Measurements from ENCODE around the gene ACTL6A. TPM values are rescaled to one million over a fixed set of nuclear protein-coding genes. Genes with fewer than 3 reads are reported as not detected.

Gene ACTL6A
- total and polyA plus RNA-seq, 4 experiments from 2014 or later: 52.9 to 63.0 (median 59.7) TPM

DNA sequence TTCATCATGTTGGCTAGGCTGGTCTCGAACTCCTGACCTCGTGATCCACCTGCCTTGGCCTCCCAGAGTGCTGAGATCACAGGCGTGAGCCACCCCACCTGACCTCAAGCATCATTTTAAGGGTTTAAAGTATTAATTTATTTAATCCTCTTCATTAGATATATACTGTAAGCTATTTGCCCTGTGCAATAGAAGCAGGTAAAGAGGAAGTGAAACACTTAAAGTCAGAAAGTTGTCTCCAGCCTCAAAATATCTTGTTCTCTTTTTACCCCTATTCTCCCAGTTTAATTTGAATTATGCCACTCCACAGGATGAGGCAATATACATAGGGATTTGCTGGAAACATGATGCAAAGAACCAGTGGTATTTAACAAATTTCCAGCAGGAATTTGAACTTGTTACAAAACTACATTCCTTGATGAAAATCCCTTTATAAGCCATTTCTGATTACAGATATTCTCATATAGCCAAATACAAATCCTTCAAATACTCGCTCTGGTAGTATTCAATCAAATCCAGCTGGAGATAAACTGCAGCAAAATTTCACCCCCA is 43.9 kb downstream of the ACTL6A start:
- Mint-ChIP-seq H3K27me3 (no peaks in the 10 kb centered on the region), H3K9me3 (peaks cover 0 to 2% (median 0%) of the 10 kb centered on the region in 8 donors), H3K4me3 (peak overlapping the region in 5 of 8 donors; percentile 46 to 61 (median 54)), H3K4me1 (peaks cover 29 to 57% (median 45%) of the 10 kb centered on the region in 4 donors), H3K27ac (peak overlapping the region in 5 of 7 donors; percentile 4 to 97 (median 42)), H3K36me3 (peaks cover 6 to 27% of the 10 kb centered on the region in 2 donors)
- ChIA-PET CTCF (ENCODE audit: partially characterized antibody) (no interaction called here), POLR2A (ENCODE audit: partially characterized antibody) (no interaction called here)
- Histone ChIP-seq H3K27ac (ENCODE audit: low read depth, low read length) (no peak overlapping the region), H3K4me3 (ENCODE audit: low read length in 2 of 2) (no peak overlapping the region), H3K27me3 (ENCODE audit: insufficient read depth, low read length) (no peaks in the 10 kb centered on the region), H3K9me3 (ENCODE audit: control insufficient read depth in 1 of 2, low read length in 2 of 2) (no peaks in the 10 kb centered on the region), H3K4me1 (ENCODE audit: insufficient read depth, low read length) (peaks cover 39% of the 10 kb centered on the region), H3K36me3 (ENCODE audit: insufficient read depth, low read length) (peaks cover 4% of the 10 kb centered on the region)
- intact Hi-C loops (cut with micrococcal nuclease): loop anchor here (10.0 kb wide), 1 partner anchor 1308 kb away; the partner anchor contains the start of gene FXR1
- no peak for DNase-seq

DNA sequence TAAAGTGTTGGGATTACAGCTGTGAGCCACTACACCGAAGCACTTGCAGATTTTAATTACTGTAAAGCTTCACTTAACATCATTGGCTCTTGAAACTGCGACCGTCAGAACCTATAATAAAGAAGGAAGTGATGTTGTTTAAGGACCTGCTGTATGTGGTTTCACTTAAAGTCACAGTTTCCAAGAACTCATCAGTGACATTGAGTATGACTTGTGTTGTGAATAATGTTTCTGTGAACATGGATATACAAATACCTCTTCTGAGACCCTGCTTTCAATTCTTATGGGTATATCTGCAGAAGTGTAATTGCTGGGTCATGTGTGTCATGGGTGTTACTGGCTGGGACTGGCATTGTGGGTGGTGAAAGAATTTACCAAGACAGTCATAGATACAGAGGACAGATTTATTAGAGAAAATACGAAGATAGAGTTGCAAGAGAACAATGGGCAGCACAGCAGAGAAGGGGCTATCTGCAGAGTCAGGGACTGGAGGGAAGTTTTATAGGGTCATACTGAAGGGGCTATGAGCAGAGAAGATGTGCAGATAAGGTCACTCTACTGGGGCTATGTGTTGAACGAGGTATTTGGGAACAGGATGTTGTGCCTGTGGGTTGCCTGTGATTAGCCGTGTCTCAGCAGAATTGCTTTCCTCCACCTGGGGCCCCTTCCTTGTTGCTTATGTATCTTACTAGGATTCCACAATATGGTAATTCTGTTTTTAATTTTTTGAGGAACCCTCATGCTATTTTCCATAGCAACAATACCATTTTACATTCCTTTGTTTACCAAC is 46.4 kb downstream of the ACTL6A start:
- Histone ChIP-seq H3K4me1 (ENCODE audit: insufficient read depth, low read length) (peaks cover 26% of the 10 kb centered on the region), H3K36me3 (ENCODE audit: insufficient read depth, low read length) (no peaks in the 10 kb centered on the region), H3K9me3 (ENCODE audit: control insufficient read depth in 1 of 2, low read length in 2 of 2) (no peaks in the 10 kb centered on the region), H3K4me3 (ENCODE audit: low read length in 2 of 2) (no peak overlapping the region), H3K27ac (ENCODE audit: low read depth, low read length) (peak overlapping the region; percentile 44), H3K27me3 (ENCODE audit: insufficient read depth, low read length) (no peaks in the 10 kb centered on the region)
- DNase-seq: peak; percentile 6 to 36 (median 26)
- peaks cover 29 to 57% (median 43%) of the 10 kb centered on the region in 4 donors for H3K4me1 Mint-ChIP-seq
- ChIA-PET CTCF (ENCODE audit: partially characterized antibody) (no interaction called here), POLR2A (ENCODE audit: partially characterized antibody) (no interaction called here)
- H3K27me3 Mint-ChIP-seq: no peaks in the 10 kb centered on the region
- peaks cover 6 to 23% of the 10 kb centered on the region in 2 donors for H3K36me3 Mint-ChIP-seq
- H3K4me3 Mint-ChIP-seq: peak overlapping the region; percentile 13 to 62 (median 48)
- peaks cover 0 to 2% (median 0%) of the 10 kb centered on the region in 8 donors for H3K9me3 Mint-ChIP-seq
- intact Hi-C loops (cut with micrococcal nuclease): loop anchor here (10.0 kb wide), 1 partner anchor 1306 kb away; the partner anchor contains the start of gene FXR1
- H3K27ac Mint-ChIP-seq: peak overlapping the region; percentile 73 to 93 (median 78)

DNA sequence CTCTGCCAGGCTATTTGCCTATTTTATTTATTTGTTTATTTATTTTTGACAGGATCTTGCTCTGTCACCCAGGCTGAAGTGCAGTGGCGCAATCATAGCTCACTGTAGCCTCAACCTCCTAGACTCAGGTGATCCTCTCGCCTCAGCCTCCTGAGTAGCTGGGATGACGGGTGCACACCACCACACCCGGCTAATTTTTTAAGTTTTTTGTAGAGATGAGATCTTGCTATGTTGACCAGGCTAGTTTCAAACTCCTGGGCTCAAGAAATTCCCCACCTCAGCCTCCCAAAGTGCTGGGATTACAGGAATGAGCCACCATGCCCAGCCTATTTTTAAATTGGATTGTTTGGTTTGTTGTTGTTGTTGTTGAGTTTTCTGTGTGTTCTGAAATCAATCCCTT is 47.3 kb downstream of the ACTL6A start:
- peaks cover 24% of the 10 kb centered on the region for H3K4me1 ChIP-seq (ENCODE audit: insufficient read depth, low read length)
- intact Hi-C loops (cut with micrococcal nuclease): no loop called here
- H3K4me1 Mint-ChIP-seq: peaks cover 23 to 48% (median 36%) of the 10 kb centered on the region in 4 donors
- no peaks in the 10 kb centered on the region for H3K27me3 ChIP-seq (ENCODE audit: insufficient read depth, low read length)
- no peaks in the 10 kb centered on the region for H3K27me3 Mint-ChIP-seq
- POLR2A ChIA-PET (ENCODE audit: partially characterized antibody): no interaction called here
- peaks cover 0 to 2% (median 0%) of the 10 kb centered on the region in 8 donors for H3K9me3 Mint-ChIP-seq
- CTCF ChIA-PET (ENCODE audit: partially characterized antibody): no interaction called here
- no peak overlapping the region for H3K4me3 ChIP-seq (ENCODE audit: low read length in 2 of 2)
- H3K36me3 ChIP-seq (ENCODE audit: insufficient read depth, low read length): no peaks in the 10 kb centered on the region
- H3K27ac ChIP-seq (ENCODE audit: low read depth, low read length): no peak overlapping the region
- no peaks in the 10 kb centered on the region for H3K9me3 ChIP-seq (ENCODE audit: control insufficient read depth in 1 of 2, low read length in 2 of 2)
- DNase-seq: no peak
- H3K4me3 Mint-ChIP-seq: no peak overlapping the region
- H3K36me3 Mint-ChIP-seq: peaks cover 6 to 14% of the 10 kb centered on the region in 2 donors
- peak overlapping the region in 1 of 7 donors; percentile 46 for H3K27ac Mint-ChIP-seq

DNA sequence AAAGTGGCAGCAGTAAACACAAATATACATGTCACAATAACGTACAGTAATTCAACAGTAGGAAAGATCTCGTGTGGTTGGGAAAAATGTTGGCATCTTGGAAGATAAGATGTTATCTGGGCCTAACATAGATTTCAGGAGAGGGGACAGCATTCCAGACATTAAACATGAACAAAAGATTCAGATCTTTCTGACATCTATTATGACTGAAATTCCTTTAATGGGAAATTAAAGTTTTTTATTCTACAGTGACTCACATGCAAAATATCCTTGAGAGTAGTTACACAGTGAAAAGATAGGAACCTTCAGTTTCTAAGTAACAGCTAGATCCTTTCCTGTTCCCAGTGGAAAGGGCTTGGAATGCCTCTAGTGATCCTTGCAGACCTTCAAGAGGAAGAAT is 51.1 kb downstream of the ACTL6A start:
- peaks cover 8% of the 10 kb centered on the region for H3K4me1 ChIP-seq (ENCODE audit: insufficient read depth, low read length)
- ChIA-PET CTCF (ENCODE audit: partially characterized antibody) (no interaction called here), POLR2A (ENCODE audit: partially characterized antibody) (no interaction called here)
- peak overlapping the region in 1 of 7 donors; percentile 30 for H3K27ac Mint-ChIP-seq
- intact Hi-C loops (cut with micrococcal nuclease): no loop called here
- peaks cover 17 to 22% (median 18%) of the 10 kb centered on the region in 4 donors for H3K4me1 Mint-ChIP-seq
- H3K4me3 Mint-ChIP-seq: no peak overlapping the region
- no peaks in the 10 kb centered on the region for H3K27me3 ChIP-seq (ENCODE audit: insufficient read depth, low read length)
- H3K4me3 ChIP-seq (ENCODE audit: low read length in 2 of 2): no peak overlapping the region
- no peaks in the 10 kb centered on the region for H3K27me3 Mint-ChIP-seq
- H3K27ac ChIP-seq (ENCODE audit: low read depth, low read length): no peak overlapping the region
- peaks cover 3% of the 10 kb centered on the region for H3K36me3 ChIP-seq (ENCODE audit: insufficient read depth, low read length)
- peaks cover 16 to 19% of the 10 kb centered on the region in 2 donors for H3K36me3 Mint-ChIP-seq
- H3K9me3 ChIP-seq (ENCODE audit: control insufficient read depth in 1 of 2, low read length in 2 of 2): no peaks in the 10 kb centered on the region
- peaks cover 0 to 2% (median 0%) of the 10 kb centered on the region in 8 donors for H3K9me3 Mint-ChIP-seq
- no peak for DNase-seq

DNA sequence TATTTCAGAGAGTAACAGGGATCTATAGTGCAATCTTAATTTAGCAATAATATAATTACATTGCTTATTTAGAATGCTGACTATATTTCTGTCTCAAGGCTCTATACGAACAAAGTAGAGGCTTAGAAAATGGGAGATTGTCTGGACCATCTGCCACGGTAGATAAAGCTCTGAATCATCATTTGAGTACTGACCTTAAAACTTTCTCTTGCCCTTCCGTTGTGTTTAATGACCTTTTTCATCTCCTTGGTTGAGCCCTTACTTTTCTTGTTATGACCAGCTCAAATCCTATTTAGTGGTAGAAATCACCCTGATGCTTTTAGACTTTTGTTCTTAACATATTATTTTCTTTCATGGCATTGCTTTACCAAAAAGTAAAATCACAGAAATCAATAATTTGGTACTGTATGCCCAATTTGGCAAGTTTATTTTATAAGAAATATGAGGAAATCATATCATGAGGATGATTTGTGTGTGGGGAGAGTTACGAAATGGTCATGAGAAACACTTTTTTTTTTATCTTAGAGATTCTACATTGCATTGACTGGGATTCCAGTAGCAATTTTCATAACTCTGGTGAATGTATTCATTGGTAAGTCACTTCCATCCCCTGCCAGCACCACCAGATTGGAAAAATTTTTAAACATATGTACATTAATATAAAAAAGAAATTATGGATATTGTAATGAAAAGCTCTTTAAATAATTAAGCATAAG is 52.9 kb downstream of the ACTL6A start:
- no peak overlapping the region for H3K4me3 Mint-ChIP-seq
- DNase-seq: no peak
- ChIA-PET POLR2A (ENCODE audit: partially characterized antibody) (interaction anchor here (1.2 kb wide), 1 partner anchor 11 kb away, joined by 3 read pairs; the partner anchor contains the start of genes MRPL47 and NDUFB5), CTCF (ENCODE audit: partially characterized antibody) (interaction anchor here (0.6 to 1.9 kb wide), 2 partner anchors 16 to 34 kb away, joined by 3 to 10 read pairs; no protein-coding TSS in a partner anchor)
- peaks cover 0 to 2% (median 0%) of the 10 kb centered on the region in 8 donors for H3K9me3 Mint-ChIP-seq
- no peak overlapping the region for H3K27ac ChIP-seq (ENCODE audit: low read depth, low read length)
- no peaks in the 10 kb centered on the region for H3K27me3 ChIP-seq (ENCODE audit: insufficient read depth, low read length)
- no peaks in the 10 kb centered on the region for H3K4me1 ChIP-seq (ENCODE audit: insufficient read depth, low read length)
- peaks cover 6 to 13% (median 9%) of the 10 kb centered on the region in 4 donors for H3K4me1 Mint-ChIP-seq
- no peaks in the 10 kb centered on the region for H3K9me3 ChIP-seq (ENCODE audit: control insufficient read depth in 1 of 2, low read length in 2 of 2)
- no peaks in the 10 kb centered on the region for H3K27me3 Mint-ChIP-seq
- intact Hi-C loops (cut with micrococcal nuclease): no loop called here
- no peak overlapping the region for H3K4me3 ChIP-seq (ENCODE audit: low read length in 2 of 2)
- H3K27ac Mint-ChIP-seq: peak overlapping the region in 2 of 7 donors; percentile 7 to 11
- H3K36me3 ChIP-seq (ENCODE audit: insufficient read depth, low read length): peaks cover 5% of the 10 kb centered on the region
- H3K36me3 Mint-ChIP-seq: peaks cover 32 to 33% of the 10 kb centered on the region in 2 donors

DNA sequence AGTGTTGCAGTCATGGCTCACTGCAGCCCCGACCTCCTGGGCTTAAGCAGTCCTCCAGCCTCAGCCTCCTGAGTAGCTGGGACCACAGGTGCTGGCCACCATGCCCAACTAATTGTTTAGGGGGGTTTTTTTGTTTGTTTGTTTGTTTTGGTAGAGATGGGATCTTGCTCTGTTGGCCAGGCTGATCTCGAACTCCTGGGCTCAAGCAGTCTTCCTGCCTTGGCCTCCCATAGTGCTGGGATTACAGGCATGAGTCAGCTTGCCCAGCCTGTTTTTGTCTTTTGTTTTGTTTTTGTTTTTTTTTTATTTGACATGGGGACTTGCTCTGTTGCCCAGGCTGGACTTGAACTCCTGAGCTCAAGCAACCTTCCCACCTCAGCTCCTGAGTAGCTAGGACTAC is 59.3 kb downstream of the ACTL6A start:
- POLR2A ChIA-PET (ENCODE audit: partially characterized antibody): no interaction called here
- Mint-ChIP-seq H3K27ac (no peak overlapping the region), H3K9me3 (no peaks in the 10 kb centered on the region), H3K36me3 (peaks cover 53 to 63% of the 10 kb centered on the region in 2 donors), H3K27me3 (no peaks in the 10 kb centered on the region), H3K4me1 (peaks cover 0 to 1% (median 0%) of the 10 kb centered on the region in 4 donors), H3K4me3 (no peak overlapping the region)
- H3K27ac ChIP-seq (ENCODE audit: low read depth, low read length): no peak overlapping the region
- CTCF ChIA-PET (ENCODE audit: partially characterized antibody): interaction anchor here (0.7 to 2.5 kb wide), 2 partner anchors 28 to 32 kb away, joined by 3 to 10 read pairs; no protein-coding TSS in a partner anchor
- H3K9me3 ChIP-seq (ENCODE audit: control insufficient read depth in 1 of 2, low read length in 2 of 2): no peaks in the 10 kb centered on the region
- H3K4me3 ChIP-seq (ENCODE audit: low read length in 2 of 2): no peak overlapping the region
- peaks cover 32% of the 10 kb centered on the region for H3K36me3 ChIP-seq (ENCODE audit: insufficient read depth, low read length)
- intact Hi-C loops (cut with micrococcal nuclease): no loop called here
- H3K27me3 ChIP-seq (ENCODE audit: insufficient read depth, low read length): no peaks in the 10 kb centered on the region
- DNase-seq: no peak
- H3K4me1 ChIP-seq (ENCODE audit: insufficient read depth, low read length): no peaks in the 10 kb centered on the region

DNA sequence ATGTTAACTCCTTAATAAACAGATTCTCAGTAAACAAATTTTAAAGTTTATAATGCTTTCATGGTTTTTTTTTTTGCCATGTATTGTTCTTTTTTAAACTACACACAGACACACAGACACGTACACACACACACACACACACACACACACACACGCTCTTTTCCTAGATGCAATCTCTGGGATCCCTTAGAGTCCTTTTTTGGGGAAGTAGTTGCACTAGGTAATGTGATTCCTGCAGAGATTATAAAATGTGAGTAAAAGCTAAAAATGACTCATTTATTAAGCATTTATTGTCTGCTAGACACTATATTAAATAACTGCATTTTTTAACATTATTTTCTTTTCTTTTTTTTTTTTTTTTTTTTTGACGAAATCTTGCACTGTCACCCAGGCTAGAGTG is 61.7 kb downstream of the ACTL6A start:
- H3K27ac Mint-ChIP-seq: no peak overlapping the region
- Histone ChIP-seq H3K9me3 (ENCODE audit: control insufficient read depth in 1 of 2, low read length in 2 of 2) (no peaks in the 10 kb centered on the region), H3K4me3 (ENCODE audit: low read length in 2 of 2) (no peak overlapping the region), H3K4me1 (ENCODE audit: insufficient read depth, low read length) (no peaks in the 10 kb centered on the region), H3K27me3 (ENCODE audit: insufficient read depth, low read length) (no peaks in the 10 kb centered on the region), H3K27ac (ENCODE audit: low read depth, low read length) (no peak overlapping the region), H3K36me3 (ENCODE audit: insufficient read depth, low read length) (peaks cover 29% of the 10 kb centered on the region)
- no peaks in the 10 kb centered on the region for H3K27me3 Mint-ChIP-seq
- no peak for DNase-seq
- H3K36me3 Mint-ChIP-seq: peaks cover 48 to 52% of the 10 kb centered on the region in 2 donors
- CTCF ChIA-PET (ENCODE audit: partially characterized antibody): no interaction called here
- peaks cover 0 to 1% (median 0%) of the 10 kb centered on the region in 4 donors for H3K4me1 Mint-ChIP-seq
- intact Hi-C loops (cut with micrococcal nuclease): no loop called here
- POLR2A ChIA-PET (ENCODE audit: partially characterized antibody): no interaction called here
- no peaks in the 10 kb centered on the region for H3K9me3 Mint-ChIP-seq
- H3K4me3 Mint-ChIP-seq: no peak overlapping the region

All from CD4-positive, alpha-beta memory T cell (primary cell).